Gastrocnemius medialis (tissue), 4 donors: Measurements from ENCODE around the gene TMEM201.

ENCODE experiments used
- POLR2A ChIP-seq, 2 donors: fragments of 450-650 bp; IDR thresholded peaks; one replicate each; pipeline ENCODE4 v1.6.1; 2017; ENCODE audit warnings: antibody characterized with exemption in 2 of 2, mild to moderate bottlenecking in 2 of 2, moderate library complexity in 2 of 2
- TF ChIP-seq, protein P1 (sequence below), 5 experiments: fragments of 450-650 bp in 3 of 5; fragments of 200-600 bp in 2 of 5; sonication (generic) in 2 of 5; IDR thresholded peaks in 4 of 5; conservative IDR thresholded peaks in 1 of 5; 1 replicate in 4 of 5; 2 replicates in 1 of 5; pipeline ENCODE4 v1.5.1; 2016 to 2019; ENCODE audit warnings: antibody characterized with exemption in 5 of 5, mild to moderate bottlenecking in 3 of 5, moderate library complexity in 3 of 5

DNA sequence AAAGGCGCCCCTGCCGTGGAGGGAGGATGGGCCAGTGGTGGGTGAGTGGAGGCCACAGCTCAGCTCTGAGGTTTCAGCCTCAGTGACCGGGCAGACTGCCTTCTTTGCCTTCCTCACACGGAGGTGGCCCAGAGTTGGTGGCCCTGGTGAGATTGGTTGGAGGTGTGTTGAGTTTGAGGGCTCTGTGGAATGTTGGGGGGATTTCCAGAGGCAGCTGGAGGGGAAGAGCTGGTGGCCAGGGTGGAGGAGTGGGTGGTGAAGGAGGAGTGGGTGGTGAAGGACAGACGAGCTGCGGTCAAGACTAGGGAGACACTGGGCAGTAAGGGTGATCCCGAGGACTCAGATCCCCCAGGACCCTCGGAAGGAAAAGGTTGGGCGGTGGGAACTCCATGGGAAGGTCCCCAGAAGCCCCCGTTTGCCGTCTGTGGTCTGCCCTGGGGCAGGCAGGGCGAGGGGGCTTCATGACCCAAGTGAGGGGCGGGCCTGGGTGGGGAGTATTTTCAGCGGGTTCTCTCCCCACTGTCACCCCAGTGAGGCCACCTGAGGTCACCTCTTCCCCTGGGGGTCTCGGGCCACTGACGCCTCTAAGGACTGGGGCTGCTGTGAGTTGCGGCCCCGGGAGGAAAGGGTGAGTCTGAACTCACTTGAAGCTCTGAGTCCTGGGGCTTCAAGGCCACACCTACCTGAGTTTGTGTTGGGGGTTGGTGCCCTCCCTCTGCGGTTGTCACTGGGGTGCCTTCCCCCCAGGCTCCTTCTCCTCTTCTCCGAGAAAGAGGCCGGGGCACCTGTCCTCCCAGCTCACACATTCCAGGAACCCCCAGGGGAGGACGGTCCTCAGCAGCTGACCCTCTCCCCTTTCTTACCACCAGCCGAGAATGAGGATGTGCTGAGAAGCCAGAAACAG is 40.1 kb downstream of the TMEM201 start:
- no peak for TF ChIP-seq POLR2A (IDR thresholded peaks at IDR 0.05)
- TF ChIP-seq, protein P1, sequence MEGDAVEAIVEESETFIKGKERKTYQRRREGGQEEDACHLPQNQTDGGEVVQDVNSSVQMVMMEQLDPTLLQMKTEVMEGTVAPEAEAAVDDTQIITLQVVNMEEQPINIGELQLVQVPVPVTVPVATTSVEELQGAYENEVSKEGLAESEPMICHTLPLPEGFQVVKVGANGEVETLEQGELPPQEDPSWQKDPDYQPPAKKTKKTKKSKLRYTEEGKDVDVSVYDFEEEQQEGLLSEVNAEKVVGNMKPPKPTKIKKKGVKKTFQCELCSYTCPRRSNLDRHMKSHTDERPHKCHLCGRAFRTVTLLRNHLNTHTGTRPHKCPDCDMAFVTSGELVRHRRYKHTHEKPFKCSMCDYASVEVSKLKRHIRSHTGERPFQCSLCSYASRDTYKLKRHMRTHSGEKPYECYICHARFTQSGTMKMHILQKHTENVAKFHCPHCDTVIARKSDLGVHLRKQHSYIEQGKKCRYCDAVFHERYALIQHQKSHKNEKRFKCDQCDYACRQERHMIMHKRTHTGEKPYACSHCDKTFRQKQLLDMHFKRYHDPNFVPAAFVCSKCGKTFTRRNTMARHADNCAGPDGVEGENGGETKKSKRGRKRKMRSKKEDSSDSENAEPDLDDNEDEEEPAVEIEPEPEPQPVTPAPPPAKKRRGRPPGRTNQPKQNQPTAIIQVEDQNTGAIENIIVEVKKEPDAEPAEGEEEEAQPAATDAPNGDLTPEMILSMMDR (IDR thresholded peaks at IDR 0.05 in 4 of 5, conservative IDR thresholded peaks at IDR 0.05 in 1 of 5) = no peak
